HCT116 (cell line): ENCODE results near the gene FOXP1. TPM values are rescaled to one million over a fixed set of nuclear protein-coding genes. Genes with fewer than 3 reads are reported as not detected.

Experiments used
- ATAC-seq: fragments of 200-7000 bp; cut with Tn5 transposase; 2 replicates; pipeline ENCODE4 v1.9.1; 2020; ENCODE audit warnings: mild to moderate bottlenecking, moderate library complexity
- BruUV-seq: library from RNA; stranded (reverse); fragments of 400-500 nt; replicated peaks from 2 replicates; lab custom pipeline; 2021; lab: Mats Ljungman, UMichigan
- CTCF ChIA-PET: fragments of 300-600 bp; sonication (Branson Sonifier 250); formaldehyde crosslinking; loops from one replicate; lab custom pipeline; 2021; ENCODE audit warnings: antibody characterized with exemption; lab: Charles Lee
- POLR2A ChIA-PET: fragments of 300-600, 350-600 bp; sonication (Branson Sonifier 250); formaldehyde crosslinking; loops from one replicate; lab custom pipeline; 2021; ENCODE audit warnings: antibody characterized with exemption; lab: Charles Lee
- RAD21 ChIA-PET, 2 experiments: fragments of 300-600 bp; sonication (Branson Sonifier 250); formaldehyde crosslinking; loops; one replicate each; lab custom pipeline; 2023; ENCODE audit warnings: low total read pairs in 2 of 2; ENCODE audit not compliant: uncharacterized antibody in 2 of 2, unreplicated experiment in 2 of 2, low non-redundant PET in 1 of 2; lab: Charles Lee
- DNase-seq: peaks from one replicate; pipeline ENCODE4 v3.0.0-alpha.2; 2010; ENCODE audit warnings: low read depth, low spot score
- H2AFZ ChIP-seq: fragments of 200-600 bp; shearing (Covaris generic), sonication (generic); 2 replicates; pipeline ENCODE4 v1.6.1; 2017; ENCODE audit warnings: low read depth, mixed run types, mixed read lengths, antibody characterized with exemption, low read length; ENCODE audit not compliant: poor library complexity, severe bottlenecking
- H3K27ac ChIP-seq: 2 replicates; pipeline ENCODE4 v1.5.1; 2012; ENCODE audit warnings: low read depth, low read length
- H3K27me3 ChIP-seq: fragments of 200-600 bp; sonication (generic); 2 replicates; pipeline ENCODE4 v1.6.1; 2016; ENCODE audit warnings: mixed run types, low read length, mixed read lengths; ENCODE audit not compliant: insufficient read depth
- H3K36me3 ChIP-seq, 2 experiments: fragments of 200-500 bp in 1 of 2; fragments of 200-600 bp in 1 of 2; sonication (Bioruptor generic) in 1 of 2; sonication (generic) in 1 of 2; 2 replicates each; pipeline versions ENCODE4 v1.5.1 to v1.6.1; 2014 to 2016; ENCODE audit warnings: low read length in 2 of 2, inconsistent platforms in 1 of 2, mixed read lengths in 1 of 2, mixed run types in 1 of 2; ENCODE audit not compliant: insufficient read depth in 2 of 2, control insufficient read depth in 1 of 2
- H3K4me1 ChIP-seq, 2 experiments: fragments of 200-600 bp in 1 of 2; sonication (generic) in 1 of 2; 2 replicates each; pipeline versions ENCODE4 v1.5.1 to v1.6.1; 2012 to 2017; ENCODE audit warnings: low read length in 2 of 2, inconsistent platforms in 1 of 2, mild to moderate bottlenecking in 1 of 2, mixed read lengths in 1 of 2, mixed run types in 1 of 2, moderate library complexity in 1 of 2; ENCODE audit not compliant: insufficient read depth in 2 of 2, control insufficient read depth in 1 of 2
- H3K4me2 ChIP-seq: fragments of 200-600 bp; sonication (generic); 2 replicates; pipeline ENCODE4 v1.6.1; 2017; ENCODE audit warnings: mixed run types, low read length, mixed read lengths
- H3K4me3 ChIP-seq, 2 experiments: fragments of 200-600 bp in 1 of 2; sonication (generic) in 1 of 2; replicated peaks in 1 of 2; 2 replicates each; pipeline ENCODE4 v1.5.1; 2011 to 2016; ENCODE audit warnings: low read length in 2 of 2, control low read depth in 1 of 2, low read depth in 1 of 2, mild to moderate bottlenecking in 1 of 2, mixed read lengths in 1 of 2, mixed run types in 1 of 2
- H3K79me2 ChIP-seq: fragments of 200-600 bp; sonication (generic); 2 replicates; pipeline ENCODE4 v1.6.1; 2017; ENCODE audit warnings: mild to moderate bottlenecking, mixed run types, low read length, moderate library complexity, mixed read lengths; ENCODE audit not compliant: insufficient read depth
- H3K9ac ChIP-seq: fragments of 200-600 bp; sonication (generic); 2 replicates; pipeline ENCODE4 v1.6.1; 2016; ENCODE audit warnings: low read length, mixed read lengths
- H3K9me2 ChIP-seq: fragments of 200-600 bp; sonication (generic), shearing (Covaris generic); 2 replicates; pipeline ENCODE4 v1.6.1; 2017; ENCODE audit warnings: mixed run types, mild to moderate bottlenecking, moderate library complexity; ENCODE audit not compliant: insufficient read depth
- H3K9me3 ChIP-seq, 2 experiments: fragments of 200-500 bp in 1 of 2; fragments of 200-600 bp in 1 of 2; sonication (Bioruptor generic) in 1 of 2; sonication (generic) in 1 of 2; 2 replicates each; pipeline ENCODE4 v1.6.1; 2014 to 2017; ENCODE audit warnings: low read length in 2 of 2, mixed read lengths in 2 of 2, inconsistent platforms in 1 of 2, low read depth in 1 of 2, mild to moderate bottlenecking in 1 of 2, mixed run types in 1 of 2, moderate library complexity in 1 of 2; ENCODE audit not compliant: control insufficient read depth in 1 of 2, insufficient read depth in 1 of 2
- H4K20me1 ChIP-seq: fragments of 200-600 bp; sonication (generic), shearing (Covaris generic); 2 replicates; pipeline ENCODE4 v1.6.1; 2017; ENCODE audit warnings: mixed run types, mild to moderate bottlenecking, moderate library complexity; ENCODE audit not compliant: insufficient read depth
- CBX3 ChIP-seq: IDR thresholded peaks from 2 replicates; pipeline ENCODE4 v1.6.1; 2012; ENCODE audit warnings: low read depth
- CEBPB ChIP-seq: IDR thresholded peaks from 2 replicates; pipeline ENCODE4 v1.6.1; 2012; ENCODE audit warnings: low read depth
- CTCF ChIP-seq, 3 experiments: fragments of 200-600 bp in 1 of 3; sonication (generic) in 1 of 3; IDR thresholded peaks in 2 of 3; conservative IDR thresholded peaks in 1 of 3; 2 replicates each; pipeline ENCODE4 v1.5.1; 2012 to 2017; ENCODE audit warnings: low read depth in 2 of 3, low read length in 2 of 3, antibody characterized with exemption in 1 of 3, borderline replicate concordance in 1 of 3, control low read depth in 1 of 3, mild to moderate bottlenecking in 1 of 3, mixed read lengths in 1 of 3, mixed run types in 1 of 3, moderate library complexity in 1 of 3; ENCODE audit not compliant: insufficient read depth in 1 of 3
- EGR1 ChIP-seq: IDR thresholded peaks from 2 replicates; pipeline ENCODE4 v1.6.1; 2012; ENCODE audit warnings: low read depth
- ELF1 ChIP-seq: IDR thresholded peaks from 2 replicates; pipeline ENCODE4 v1.6.1; 2012; ENCODE audit warnings: low read depth, borderline replicate concordance
- FOSL1 ChIP-seq: IDR thresholded peaks from 2 replicates; pipeline ENCODE4 v1.6.1; 2012; ENCODE audit warnings: low read depth
- JUND ChIP-seq: IDR thresholded peaks from 2 replicates; pipeline ENCODE4 v1.6.1; 2012
- POLR2A ChIP-seq: IDR thresholded peaks from 2 replicates; pipeline ENCODE4 v1.7.0; 2011; ENCODE audit warnings: borderline replicate concordance; ENCODE audit not compliant: insufficient read depth, insufficient read length; ENCODE audit errors: extremely low read depth
- POLR2AphosphoS5 ChIP-seq: IDR thresholded peaks from 2 replicates; pipeline ENCODE4 v1.6.1; 2011; ENCODE audit warnings: mild to moderate bottlenecking, low read depth, low read length, moderate library complexity
- RAD21 ChIP-seq: IDR thresholded peaks from 2 replicates; pipeline ENCODE4 v1.6.1; 2012; ENCODE audit warnings: low read depth, mild to moderate bottlenecking
- REST ChIP-seq: IDR thresholded peaks from 2 replicates; pipeline ENCODE4 v1.6.1; 2012; ENCODE audit warnings: low read depth
- SIN3A ChIP-seq: IDR thresholded peaks from 2 replicates; pipeline ENCODE4 v1.6.1; 2012; ENCODE audit warnings: low read depth
- SP1 ChIP-seq: IDR thresholded peaks from 2 replicates; pipeline ENCODE4 v1.6.1; 2012; ENCODE audit warnings: low read depth
- SRF ChIP-seq: IDR thresholded peaks from 2 replicates; pipeline ENCODE4 v1.6.1; 2012; ENCODE audit warnings: low read depth
- YY1 ChIP-seq: IDR thresholded peaks from 2 replicates; pipeline ENCODE4 v1.6.1; 2011; ENCODE audit warnings: low read length, low read depth, moderate library complexity, mild to moderate bottlenecking; ENCODE audit not compliant: insufficient replicate concordance; ENCODE audit errors: extremely low read depth
- ZBTB33 ChIP-seq: IDR thresholded peaks from 2 replicates; pipeline ENCODE4 v1.6.1; 2011; ENCODE audit warnings: mild to moderate bottlenecking, low read length, moderate library complexity; ENCODE audit not compliant: insufficient replicate concordance; ENCODE audit errors: extremely low read depth
- ZNF274 ChIP-seq: fragments of 200-500 bp; sonication (Bioruptor generic); IDR thresholded peaks from 2 replicates; pipeline ENCODE4 v1.6.1; 2014; ENCODE audit warnings: mild to moderate bottlenecking, low read depth, low read length, inconsistent platforms
- intact Hi-C: fragments of 100-400 bp; cut with micrococcal nuclease; formaldehyde crosslinking; loops from 2 replicates; pipeline ENCODE4 v1.10.0; 2022
- total RNA-seq: library from RNA; stranded (reverse); gene quantifications from one replicate; pipeline ENCODE4 v1.2.1, GENCODE V29; 2021; ENCODE audit not compliant: unreplicated experiment
- TF ChIP-seq, protein P1 (sequence below): IDR thresholded peaks from 2 replicates; pipeline ENCODE4 v1.6.1; 2012
- TF ChIP-seq, protein P2 (sequence below): IDR thresholded peaks from 2 replicates; pipeline ENCODE4 v1.6.1; 2012

Gene FOXP1
- total RNA-seq, 1 experiment from 2014 or later: 11.4 TPM

DNA sequence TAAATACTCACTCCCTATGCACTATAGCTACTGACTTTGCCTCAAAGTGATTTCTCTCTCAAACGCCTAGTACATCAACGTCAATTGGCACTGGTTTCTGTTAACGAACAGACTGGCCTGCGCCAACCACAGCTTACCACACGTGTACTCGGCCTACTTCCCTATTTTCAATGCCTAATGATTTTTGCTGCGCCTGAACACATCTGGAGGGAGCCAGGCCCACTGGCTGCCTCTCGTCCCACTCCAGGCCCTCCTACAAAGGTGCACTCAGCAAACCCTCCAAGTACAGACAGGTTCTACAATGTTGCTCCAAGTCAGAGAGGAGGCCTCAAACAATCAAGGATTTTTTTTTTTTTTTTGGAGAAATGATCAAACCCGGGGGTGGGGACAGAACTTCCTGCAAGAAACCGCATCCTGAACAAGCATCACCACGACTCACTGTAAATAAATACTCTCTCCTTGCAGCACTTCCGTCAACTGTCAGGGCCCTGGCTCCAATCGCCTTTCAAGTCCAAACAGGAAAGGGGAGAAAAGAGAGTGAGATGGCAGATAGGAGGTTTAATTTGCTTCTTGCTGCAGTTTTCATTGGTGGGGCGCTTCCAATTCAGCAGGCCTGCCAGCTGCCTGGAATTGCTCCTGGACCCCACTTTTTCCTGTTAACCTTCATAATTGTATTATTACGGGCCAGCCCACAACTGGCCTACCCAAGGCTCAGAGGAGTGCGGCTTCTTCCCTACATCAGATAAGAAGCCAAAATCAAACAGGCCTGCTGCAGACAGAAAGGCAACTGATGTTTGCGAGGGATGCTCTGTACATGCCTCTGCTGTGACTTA, 139.3 kb downstream of the FOXP1 start:
- H3K9ac ChIP-seq: no peak overlapping the region
- BruUV-seq: no TSS peak
- no peak overlapping the region for H3K4me3 ChIP-seq
- TF ChIP-seq JUND (no peak), CTCF (IDR thresholded peaks at IDR 0.05 in 2 of 3, conservative IDR thresholded peaks at IDR 0.05 in 1 of 3; ENCODE audit: borderline replicate concordance in 1 of 3, insufficient read depth in 1 of 3, low read depth in 2 of 3, low read length in 2 of 3) (no peak), POLR2AphosphoS5 (no peak), FOSL1 (no peak), ZBTB33 (no peak), CBX3 (no peak), RAD21 (no peak), ELF1 (no peak), SRF (no peak), SP1 (no peak), POLR2A (no peak), REST (no peak), SIN3A (no peak), ZNF274 (no peak), EGR1 (no peak), CEBPB (no peak), YY1 (no peak)
- TF ChIP-seq, protein P1, sequence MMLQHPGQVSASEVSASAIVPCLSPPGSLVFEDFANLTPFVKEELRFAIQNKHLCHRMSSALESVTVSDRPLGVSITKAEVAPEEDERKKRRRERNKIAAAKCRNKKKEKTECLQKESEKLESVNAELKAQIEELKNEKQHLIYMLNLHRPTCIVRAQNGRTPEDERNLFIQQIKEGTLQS: no peak
- TF ChIP-seq, protein P2, sequence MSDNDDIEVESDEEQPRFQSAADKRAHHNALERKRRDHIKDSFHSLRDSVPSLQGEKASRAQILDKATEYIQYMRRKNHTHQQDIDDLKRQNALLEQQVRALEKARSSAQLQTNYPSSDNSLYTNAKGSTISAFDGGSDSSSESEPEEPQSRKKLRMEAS: no peak
- H3K27me3 ChIP-seq: no peaks in the 10 kb centered on the region
- intact Hi-C loops: no loop called here
- H3K9me3 ChIP-seq: no peaks in the 10 kb centered on the region
- ChIA-PET CTCF (no interaction called here), RAD21 (no interaction called here), POLR2A (no interaction called here)
- H4K20me1 ChIP-seq: no peaks in the 10 kb centered on the region
- H3K4me2 ChIP-seq: no peak overlapping the region
- H3K36me3 ChIP-seq: no peaks in the 10 kb centered on the region
- DNase-seq: no peak
- no peaks in the 10 kb centered on the region for H3K4me1 ChIP-seq
- ATAC-seq: no peak
- no peak overlapping the region for H2AFZ ChIP-seq
- no peaks in the 10 kb centered on the region for H3K79me2 ChIP-seq
- H3K27ac ChIP-seq: no peak overlapping the region
- no peaks in the 10 kb centered on the region for H3K9me2 ChIP-seq
